IMR-90 (cell line): ENCODE measurements around the gene HECW1. TPM values are rescaled to one million over a fixed set of nuclear protein-coding genes. Genes with fewer than 3 reads are reported as not detected.

Experiments used
- ATAC-seq: fragments of 200-7000 bp; cut with Tn5 transposase; 2 replicates; pipeline ENCODE4 v1.9.1; 2020; ENCODE audit warnings: low read depth, mild to moderate bottlenecking, moderate library complexity
- BruUV-seq: library from RNA; stranded (reverse); fragments of 400-500 nt; replicated peaks from 2 replicates; lab custom pipeline; 2021; lab: Mats Ljungman, UMichigan
- CTCF ChIA-PET: fragments of 300-600 bp; formaldehyde crosslinking; extraction: SDS; loops from one replicate; lab custom pipeline; 2021; ENCODE audit warnings: antibody characterized with exemption; lab: Yijun Ruan, JAX
- POLR2A ChIA-PET: fragments of 300-600 bp; sonication (Branson Sonifier 250); formaldehyde crosslinking; loops from one replicate; lab custom pipeline; 2022; ENCODE audit warnings: antibody characterized with exemption; ENCODE audit not compliant: unreplicated experiment; lab: Charles Lee
- DNase-seq: peaks from one replicate; pipeline ENCODE4 v3.0.0; 2013
- H2AFZ ChIP-seq: replicated peaks from 2 replicates; pipeline ENCODE3; 2013; ENCODE audit warnings: low read length, mild to moderate bottlenecking; ENCODE audit not compliant: poor library complexity
- H2AK5ac ChIP-seq: 2 replicates; pipeline ENCODE4 v1.6.1; 2013; ENCODE audit warnings: low read depth, low read length, inconsistent platforms
- H2AK9ac ChIP-seq: replicated peaks from 2 replicates; pipeline ENCODE3; 2013; ENCODE audit warnings: mild to moderate bottlenecking, low read depth, low read length, moderate library complexity; ENCODE audit not compliant: poor library complexity
- H2BK120ac ChIP-seq: 2 replicates; pipeline ENCODE4 v1.6.1; 2013; ENCODE audit warnings: low read depth, low read length, inconsistent platforms
- H2BK15ac ChIP-seq: 3 replicates; pipeline ENCODE4 v1.6.1; 2013; ENCODE audit warnings: low read depth, low read length, inconsistent platforms
- H2BK20ac ChIP-seq: 2 replicates; pipeline ENCODE4 v1.6.1; 2013; ENCODE audit warnings: low read depth, mild to moderate bottlenecking, inconsistent platforms, low read length, moderate library complexity
- H2BK5ac ChIP-seq: 2 replicates; pipeline ENCODE4 v1.6.1; 2013; ENCODE audit warnings: mild to moderate bottlenecking, low read depth, low read length, inconsistent platforms; ENCODE audit not compliant: poor library complexity, severe bottlenecking
- H3K14ac ChIP-seq: replicated peaks from 2 replicates; pipeline ENCODE4 v1.6.1; 2013; ENCODE audit warnings: low read depth, low read length, inconsistent platforms
- H3K18ac ChIP-seq: 2 replicates; pipeline ENCODE4 v1.6.1; 2013; ENCODE audit warnings: low read depth, low read length, control low read depth
- H3K23ac ChIP-seq: 2 replicates; pipeline ENCODE4 v1.6.1; 2013; ENCODE audit warnings: low read depth, low read length, inconsistent platforms
- H3K27ac ChIP-seq: 2 replicates; pipeline ENCODE4 v1.5.1; 2013; ENCODE audit warnings: mild to moderate bottlenecking, control low read depth, low read length; ENCODE audit not compliant: insufficient read depth
- H3K27me3 ChIP-seq: 2 replicates; pipeline ENCODE4 v1.6.1; 2013; ENCODE audit warnings: low read length; ENCODE audit not compliant: control insufficient read depth, insufficient read depth
- H3K36me3 ChIP-seq: 2 replicates; pipeline ENCODE4 v1.6.1; 2013; ENCODE audit warnings: low read length, mixed read lengths; ENCODE audit not compliant: control insufficient read depth, insufficient read depth
- H3K4ac ChIP-seq: 2 replicates; pipeline ENCODE4 v1.6.1; 2013; ENCODE audit warnings: low read depth, low read length, inconsistent platforms
- H3K4me1 ChIP-seq: 2 replicates; pipeline ENCODE4 v1.6.1; 2013; ENCODE audit warnings: low read length, mixed read lengths; ENCODE audit not compliant: control insufficient read depth, insufficient read depth
- H3K4me2 ChIP-seq: 2 replicates; pipeline ENCODE4 v1.6.1; 2013; ENCODE audit warnings: low read depth, mild to moderate bottlenecking, control low read depth, low read length, moderate library complexity
- H3K4me3 ChIP-seq: 2 replicates; pipeline ENCODE4 v1.5.1; 2013; ENCODE audit warnings: low read depth, mild to moderate bottlenecking, control low read depth, low read length, moderate library complexity; ENCODE audit not compliant: insufficient read depth
- H3K56ac ChIP-seq: 2 replicates; pipeline ENCODE4 v1.6.1; 2013; ENCODE audit warnings: low read length, inconsistent platforms; ENCODE audit not compliant: insufficient read depth; ENCODE audit errors: extremely low read depth
- H3K79me1 ChIP-seq, 2 experiments: 2 replicates each; pipeline ENCODE4 v1.6.1; 2013; ENCODE audit warnings: low read length in 2 of 2, inconsistent platforms in 1 of 2, low read depth in 1 of 2
- H3K9ac ChIP-seq: 2 replicates; pipeline ENCODE4 v1.6.1; 2013; ENCODE audit warnings: low read depth, low read length, control low read depth
- H3K9me1 ChIP-seq: 2 replicates; pipeline ENCODE4 v1.6.1; 2013; ENCODE audit warnings: low read length, inconsistent platforms; ENCODE audit not compliant: insufficient read depth
- H3K9me3 ChIP-seq: 2 replicates; pipeline ENCODE4 v1.6.1; 2013; ENCODE audit warnings: low read length; ENCODE audit not compliant: control insufficient read depth, insufficient read depth
- H4K20me1 ChIP-seq: 2 replicates; pipeline ENCODE4 v1.6.1; 2013; ENCODE audit warnings: low read length, inconsistent platforms; ENCODE audit not compliant: insufficient read depth
- H4K5ac ChIP-seq: 2 replicates; pipeline ENCODE4 v1.6.1; 2013; ENCODE audit warnings: mild to moderate bottlenecking, low read depth, low read length, control low read depth
- H4K8ac ChIP-seq, 2 experiments: 2 replicates each; pipeline ENCODE4 v1.6.1; 2013; ENCODE audit warnings: low read depth in 2 of 2, low read length in 2 of 2, control low read depth in 1 of 2, inconsistent platforms in 1 of 2
- H4K91ac ChIP-seq: 2 replicates; pipeline ENCODE4 v1.6.1; 2013; ENCODE audit warnings: low read depth, low read length, inconsistent platforms; ENCODE audit not compliant: insufficient read depth
- BHLHE40 ChIP-seq: fragments of 150-350 bp; IDR thresholded peaks from 2 replicates; pipeline ENCODE4 v1.6.1; 2016; ENCODE audit warnings: mild to moderate bottlenecking, low read depth, low read length
- FOS ChIP-seq: fragments of 150-350 bp; IDR thresholded peaks from 2 replicates; pipeline ENCODE4 v1.6.1; 2016; ENCODE audit warnings: low read depth, low read length
- NFE2L2 ChIP-seq: fragments of 150-350 bp; IDR thresholded peaks from 2 replicates; pipeline ENCODE4 v1.6.1; 2016; ENCODE audit warnings: low read depth, mild to moderate bottlenecking, low read length
- RFX5 ChIP-seq: IDR thresholded peaks from 2 replicates; pipeline ENCODE4 v1.8.0; 2012; ENCODE audit warnings: low read depth, mild to moderate bottlenecking, low read length, moderate library complexity
- WGBS, 2 experiments: methylation state at CpG; one replicate each; pipeline versions ENCODE4 v1.1.5 to v1.1.7; 2013; ENCODE audit warnings: missing lambda C conversion rate in 2 of 2; ENCODE audit not compliant: insufficient read length in 1 of 2; ENCODE audit errors: extremely low coverage in 2 of 2; 5-methylcytosine and 5-hydroxymethylcytosine counted together
- dilution Hi-C: fragments of 300-500 bp; cut with HindIII; formaldehyde crosslinking; loops from one replicate; pipeline ENCODE4 v1.14.3; 2018; ENCODE audit warnings: low sequenced_read_pairs; ENCODE audit not compliant: unreplicated experiment
- in situ Hi-C: fragments of 300-500 bp; cut with MboI; formaldehyde crosslinking; loops from 3 replicates; pipeline ENCODE4 v1.14.3; 2019; ENCODE audit warnings: low sequenced_read_pairs, inconsistent platforms, mixed read lengths
- intact Hi-C: fragments of 100-400 bp; cut with micrococcal nuclease; formaldehyde crosslinking; loops from 2 replicates; pipeline ENCODE4 v1.10.0; 2022
- polyA plus RNA-seq, 3 experiments: library from polyadenylated mRNA; depleted of rRNA; stranded (reverse); fragments of >200 nt; gene quantifications; 2 replicates each; pipeline ENCODE4 v1.2.3, GENCODE V29; 2012; ENCODE audit warnings: low replicate concordance in 1 of 3
- total RNA-seq: library from RNA; depleted of rRNA; stranded (reverse); fragments of >200 nt; gene quantifications from 2 replicates; pipeline ENCODE4 v1.2.3, GENCODE V29; 2012
- TF ChIP-seq, protein P1 (sequence below): fragments of 150-350 bp; IDR thresholded peaks from 2 replicates; pipeline ENCODE4 v1.6.1; 2017; ENCODE audit warnings: mild to moderate bottlenecking, antibody characterized with exemption, low read length, low read depth

Gene HECW1
- total and polyA plus RNA-seq, 2 of the 4 experiments (the other 2 are of a cell fraction), result 0.56 to 1.3 TPM

DNA sequence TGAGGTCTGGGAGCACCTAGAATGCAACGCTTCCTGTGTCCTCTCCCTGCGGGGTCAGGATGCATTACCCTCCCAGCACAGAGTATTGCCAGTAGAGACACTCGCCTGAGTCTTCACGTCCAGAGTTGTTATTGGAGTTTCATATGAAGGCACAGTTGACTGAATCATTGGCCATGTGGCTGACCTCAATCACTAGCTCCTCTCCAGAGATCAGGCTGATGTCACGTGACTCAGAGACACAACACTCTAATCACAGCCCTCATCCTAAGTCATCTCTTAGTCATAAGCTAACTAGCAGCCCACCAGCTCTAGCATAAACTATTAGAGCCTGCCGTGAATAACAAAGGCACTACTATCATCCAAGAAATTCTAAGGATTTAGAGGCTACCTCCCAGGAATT is 107.8 kb downstream of the HECW1 start:
- H3K27me3 ChIP-seq, result no peaks in the 10 kb centered on the region; the same call in 1 of the 2 replicates
- POLR2A ChIA-PET, result no interaction called here
- peak overlapping the region; percentile 65; the same call in 1 of the 2 replicates for H3K4ac ChIP-seq
- H2BK20ac ChIP-seq, result peak overlapping the region; percentile 73; the same call in 1 of the 2 replicates
- H3K14ac ChIP-seq, result 0 out of 2 replicates have a peak overlapping the region, but pooled peaks have one; percentile 52
- no peaks in the 10 kb centered on the region for H3K79me1 ChIP-seq
- H3K27ac ChIP-seq, result no peak overlapping the region
- no peak overlapping the region for H2BK15ac ChIP-seq
- no peak overlapping the region for H4K8ac ChIP-seq
- H2AK5ac ChIP-seq, result no peak overlapping the region
- CTCF ChIA-PET, result interaction anchor here (0.8 kb wide), 1 partner anchor 21 kb away, joined by 3 read pairs; no protein-coding TSS in a partner anchor
- no peaks in the 10 kb centered on the region for H3K9me1 ChIP-seq
- peak overlapping the region; percentile 52 for H2AK9ac ChIP-seq
- no peak overlapping the region for H4K5ac ChIP-seq
- no peak overlapping the region for H3K23ac ChIP-seq
- no TSS peak for BruUV-seq
- H3K56ac ChIP-seq, result no peak overlapping the region
- H3K4me3 ChIP-seq, result no peak overlapping the region
- no peak overlapping the region for H3K9ac ChIP-seq
- in situ Hi-C loops, result no loop called here
- H2BK120ac ChIP-seq, result no peak overlapping the region
- no peaks in the 10 kb centered on the region for H3K9me3 ChIP-seq
- WGBS, 2 experiments, result no CpG with 5 or more reads among the region's 6 CpGs
- H3K4me2 ChIP-seq, result no peak overlapping the region
- ATAC-seq (peak; percentile 95), DNase-seq (peak; percentile 95)
- 0 out of 2 replicates have a peak, but pooled peaks cover 4% of the 10 kb centered on the region for H3K4me1 ChIP-seq
- no peaks in the 10 kb centered on the region for H3K36me3 ChIP-seq
- H4K20me1 ChIP-seq, result no peaks in the 10 kb centered on the region
- TF ChIP-seq NFE2L2 (no peak), FOS (peak; percentile 64), RFX5 (no peak), BHLHE40 (peak; percentile 88)
- TF ChIP-seq, protein P1, sequence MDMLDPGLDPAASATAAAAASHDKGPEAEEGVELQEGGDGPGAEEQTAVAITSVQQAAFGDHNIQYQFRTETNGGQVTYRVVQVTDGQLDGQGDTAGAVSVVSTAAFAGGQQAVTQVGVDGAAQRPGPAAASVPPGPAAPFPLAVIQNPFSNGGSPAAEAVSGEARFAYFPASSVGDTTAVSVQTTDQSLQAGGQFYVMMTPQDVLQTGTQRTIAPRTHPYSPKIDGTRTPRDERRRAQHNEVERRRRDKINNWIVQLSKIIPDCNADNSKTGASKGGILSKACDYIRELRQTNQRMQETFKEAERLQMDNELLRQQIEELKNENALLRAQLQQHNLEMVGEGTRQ, result peak; percentile 95
- H4K91ac ChIP-seq, result no peak overlapping the region
- dilution Hi-C loops, result no loop called here
- H2AFZ ChIP-seq, result peak overlapping the region; percentile 64
- intact Hi-C loops, result no loop called here
- no peak overlapping the region for H3K18ac ChIP-seq
- H2BK5ac ChIP-seq, result peak overlapping the region; percentile 60
